Measurements from ENCODE around the gene SHROOM3. TPM values are rescaled to one million over a fixed set of nuclear protein-coding genes. Genes with fewer than 3 reads are reported as not detected.

Gene SHROOM3
- total RNA-seq, 1 donor from 2014 or later, result 6.9 TPM

DNA sequence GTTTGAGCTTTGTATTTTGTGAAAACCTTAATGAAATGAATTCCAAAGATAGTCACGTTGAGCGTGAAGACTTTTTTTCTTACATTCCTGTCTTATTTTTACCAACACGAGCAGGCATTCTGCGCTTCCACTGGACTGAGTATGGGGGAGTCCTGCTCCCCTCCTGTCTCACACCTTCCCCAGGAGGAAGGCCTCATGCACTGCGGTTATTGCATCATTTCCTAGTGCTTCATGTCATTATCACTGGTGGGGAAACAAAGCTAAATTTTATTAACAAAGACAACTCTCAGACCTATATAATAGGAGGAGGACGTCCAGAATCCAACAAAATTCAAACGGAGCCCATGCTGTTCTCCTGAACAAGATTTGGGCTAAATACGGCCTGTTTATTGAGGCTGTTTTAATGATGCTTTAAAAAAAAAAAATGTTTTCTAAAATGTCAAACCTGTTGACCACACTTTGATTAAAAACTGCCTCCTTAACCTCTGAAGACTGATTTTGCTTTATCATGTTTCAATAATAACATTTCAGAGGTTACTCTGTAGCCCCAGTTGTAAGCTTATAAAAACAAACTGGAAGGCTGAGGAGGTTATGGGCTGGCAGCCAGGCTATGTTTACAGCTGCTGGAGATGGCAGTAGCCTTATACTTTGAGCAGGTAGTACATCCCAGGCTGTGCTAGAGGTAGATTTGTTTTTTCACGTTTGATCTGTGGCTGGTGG is 344.9 kb downstream of the SHROOM3 start:
- no peaks in the 10 kb centered on the region for H3K27me3 ChIP-seq
- no peak overlapping the region for H3K27ac ChIP-seq
- no peaks in the 10 kb centered on the region for H3K9me3 ChIP-seq
- no peaks in the 10 kb centered on the region for H3K36me3 ChIP-seq
- no peak overlapping the region for H3K4me3 ChIP-seq
- DNase-seq (ENCODE audit: extremely low spot score in 2 of 2), result no peak
- intact Hi-C loops (cut with DNase I), result no loop called here
- no peaks in the 10 kb centered on the region for H3K4me1 ChIP-seq
- TF ChIP-seq POLR2AphosphoS5 (IDR thresholded peaks at IDR 0.05; ENCODE audit: insufficient read depth in 1 of 2, low read depth in 1 of 2) (no peak), POLR2A (IDR thresholded peaks at IDR 0.05) (no peak)
- TF ChIP-seq, protein P1, sequence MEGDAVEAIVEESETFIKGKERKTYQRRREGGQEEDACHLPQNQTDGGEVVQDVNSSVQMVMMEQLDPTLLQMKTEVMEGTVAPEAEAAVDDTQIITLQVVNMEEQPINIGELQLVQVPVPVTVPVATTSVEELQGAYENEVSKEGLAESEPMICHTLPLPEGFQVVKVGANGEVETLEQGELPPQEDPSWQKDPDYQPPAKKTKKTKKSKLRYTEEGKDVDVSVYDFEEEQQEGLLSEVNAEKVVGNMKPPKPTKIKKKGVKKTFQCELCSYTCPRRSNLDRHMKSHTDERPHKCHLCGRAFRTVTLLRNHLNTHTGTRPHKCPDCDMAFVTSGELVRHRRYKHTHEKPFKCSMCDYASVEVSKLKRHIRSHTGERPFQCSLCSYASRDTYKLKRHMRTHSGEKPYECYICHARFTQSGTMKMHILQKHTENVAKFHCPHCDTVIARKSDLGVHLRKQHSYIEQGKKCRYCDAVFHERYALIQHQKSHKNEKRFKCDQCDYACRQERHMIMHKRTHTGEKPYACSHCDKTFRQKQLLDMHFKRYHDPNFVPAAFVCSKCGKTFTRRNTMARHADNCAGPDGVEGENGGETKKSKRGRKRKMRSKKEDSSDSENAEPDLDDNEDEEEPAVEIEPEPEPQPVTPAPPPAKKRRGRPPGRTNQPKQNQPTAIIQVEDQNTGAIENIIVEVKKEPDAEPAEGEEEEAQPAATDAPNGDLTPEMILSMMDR (IDR thresholded peaks at IDR 0.05), result no peak

DNA sequence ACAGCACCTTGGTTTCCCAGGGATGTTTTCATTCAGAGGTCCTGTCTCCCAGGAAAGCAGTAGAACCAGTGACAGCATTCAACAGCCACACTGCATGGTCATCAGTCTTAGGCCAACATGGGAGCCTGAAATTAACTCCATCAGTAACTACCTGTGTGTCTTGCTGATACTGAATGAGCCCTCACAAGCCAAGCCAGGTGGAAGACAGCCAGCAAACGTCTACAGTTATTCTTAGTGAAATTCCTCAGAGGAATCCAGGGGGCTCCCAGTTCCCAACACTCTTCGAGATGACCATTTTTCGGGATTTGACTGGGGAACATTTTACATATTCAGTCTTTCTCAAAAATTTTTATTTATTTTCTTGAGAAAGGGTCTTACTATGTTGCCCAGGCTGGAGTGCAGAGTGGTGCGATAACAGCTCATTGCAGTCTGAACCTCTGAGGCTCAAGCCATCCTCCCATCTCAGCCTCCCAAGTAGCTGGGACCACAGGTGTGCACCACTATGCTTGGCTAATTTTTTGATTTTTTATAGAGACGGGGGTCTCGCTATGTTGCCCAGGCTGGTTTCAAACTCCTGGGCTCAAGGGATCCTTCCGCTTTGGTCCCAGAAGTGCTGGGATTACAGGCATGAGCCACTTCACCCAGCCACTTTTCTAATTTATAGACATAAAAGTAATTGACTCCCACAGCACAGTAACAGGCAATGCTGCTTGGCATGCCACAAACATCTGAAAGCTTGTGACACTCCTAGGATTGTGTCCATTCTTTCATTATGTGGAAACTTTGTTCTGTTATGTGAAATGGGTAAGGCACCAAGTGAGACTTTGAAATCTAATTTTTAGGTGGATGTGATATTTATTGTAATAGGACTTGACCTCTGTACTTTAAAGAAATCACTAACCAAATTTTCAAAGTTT is 346.0 kb downstream of the SHROOM3 start:
- Histone ChIP-seq H3K4me1 (no peaks in the 10 kb centered on the region), H3K4me3 (no peak overlapping the region), H3K9me3 (no peaks in the 10 kb centered on the region), H3K36me3 (no peaks in the 10 kb centered on the region), H3K27ac (no peak overlapping the region), H3K27me3 (no peaks in the 10 kb centered on the region)
- no peak for TF ChIP-seq POLR2AphosphoS5 (IDR thresholded peaks at IDR 0.05; ENCODE audit: insufficient read depth in 1 of 2, low read depth in 1 of 2)
- no peak for TF ChIP-seq POLR2A (IDR thresholded peaks at IDR 0.05)
- TF ChIP-seq, protein P1 (IDR thresholded peaks at IDR 0.05), result no peak
- DNase-seq (ENCODE audit: extremely low spot score in 2 of 2), result no peak
- intact Hi-C loops (cut with DNase I), result no loop called here

DNA sequence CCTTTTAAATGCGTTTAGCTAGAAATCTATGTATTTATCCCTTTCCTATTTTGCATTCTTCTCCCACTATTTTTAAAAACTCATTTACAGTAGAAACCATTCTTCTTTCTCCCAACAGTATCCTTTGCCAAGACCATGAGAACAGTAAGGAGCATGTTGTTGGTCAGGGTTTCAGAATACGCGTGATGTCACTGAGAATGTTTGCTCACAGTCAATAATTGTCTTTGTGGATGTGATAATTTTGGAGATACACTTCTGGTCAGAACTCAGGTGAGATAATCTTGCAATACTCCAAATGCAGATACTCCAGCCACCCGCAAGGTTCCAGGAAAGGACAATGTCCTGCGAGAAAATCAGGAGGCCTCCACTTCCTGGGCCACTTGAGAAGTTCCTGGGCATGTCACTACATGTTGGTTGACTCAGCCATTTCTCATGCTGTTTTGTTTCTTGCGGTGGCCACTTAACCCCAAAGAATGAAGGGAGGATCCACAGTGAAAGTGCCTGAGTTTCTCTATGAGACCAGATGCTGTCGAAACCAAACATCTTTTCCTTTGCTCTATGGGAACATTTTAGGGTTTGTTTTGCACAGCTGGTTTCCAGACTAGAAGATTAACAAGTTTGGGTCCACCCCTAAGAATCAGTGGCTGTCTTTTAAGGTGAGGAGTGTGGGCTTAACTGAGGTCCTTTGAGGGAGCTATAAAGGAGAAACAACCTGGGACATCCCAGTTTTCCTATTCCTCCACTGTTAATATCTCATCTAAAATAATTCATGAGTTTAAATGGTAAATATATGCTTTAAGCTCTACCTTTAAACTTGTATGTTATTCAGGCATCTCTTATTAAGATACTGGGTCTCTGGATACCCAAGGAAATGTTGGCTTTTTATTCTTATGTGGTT is 346.9 kb downstream of the SHROOM3 start:
- DNase-seq (ENCODE audit: extremely low spot score in 2 of 2), result no peak
- Histone ChIP-seq H3K4me3 (no peak overlapping the region), H3K4me1 (no peaks in the 10 kb centered on the region), H3K27me3 (no peaks in the 10 kb centered on the region), H3K9me3 (no peaks in the 10 kb centered on the region), H3K36me3 (no peaks in the 10 kb centered on the region), H3K27ac (peak overlapping the region; percentile 5)
- intact Hi-C loops (cut with DNase I), result no loop called here
- TF ChIP-seq POLR2A (IDR thresholded peaks at IDR 0.05) (no peak), POLR2AphosphoS5 (IDR thresholded peaks at IDR 0.05; ENCODE audit: insufficient read depth in 1 of 2, low read depth in 1 of 2) (peak in 1 of 2 donors; percentile 49)
- TF ChIP-seq, protein P1 (IDR thresholded peaks at IDR 0.05), result no peak

DNA sequence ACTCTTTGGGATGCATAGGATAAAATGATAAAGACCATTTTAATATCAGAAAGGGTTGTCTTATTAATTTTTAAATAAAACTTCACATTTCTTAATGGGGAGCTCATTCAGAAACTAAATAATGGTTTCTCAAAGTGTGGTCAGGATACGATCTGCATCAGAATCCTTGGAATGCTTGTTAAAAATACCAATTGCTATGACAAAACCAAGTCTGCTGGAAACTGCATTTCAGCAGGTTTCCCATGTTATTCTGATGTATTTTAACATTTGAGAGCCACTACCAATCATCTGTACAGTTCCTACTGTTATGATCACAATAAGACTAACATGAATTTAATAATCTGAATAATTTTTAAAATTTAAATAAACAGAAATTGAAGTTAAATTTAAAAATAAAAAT is 347.8 kb downstream of the SHROOM3 start:
- Histone ChIP-seq H3K27ac (no peak overlapping the region), H3K4me3 (no peak overlapping the region), H3K9me3 (no peaks in the 10 kb centered on the region), H3K4me1 (no peaks in the 10 kb centered on the region), H3K36me3 (no peaks in the 10 kb centered on the region), H3K27me3 (no peaks in the 10 kb centered on the region)
- intact Hi-C loops (cut with DNase I), result no loop called here
- TF ChIP-seq, protein P1 (IDR thresholded peaks at IDR 0.05), result no peak
- no peak for TF ChIP-seq POLR2AphosphoS5 (IDR thresholded peaks at IDR 0.05; ENCODE audit: insufficient read depth in 1 of 2, low read depth in 1 of 2)
- TF ChIP-seq POLR2A (IDR thresholded peaks at IDR 0.05), result no peak
- no peak for DNase-seq (ENCODE audit: extremely low spot score in 2 of 2)
